WTC11 (cell line): ENCODE measurements around the gene JSRP1. TPM values are rescaled to one million over a fixed set of nuclear protein-coding genes. Genes with fewer than 3 reads are reported as not detected.

Experiments
- ATAC-seq: fragments of 200-7000 bp; cut with Tn5 transposase; 2 replicates; pipeline ENCODE4 v1.10.0; 2021; ENCODE audit warnings: mild to moderate bottlenecking, moderate library complexity
- CTCF ChIA-PET: fragments of 300-600 bp; sonication (Branson Sonifier 250); formaldehyde crosslinking; loops from one replicate; lab custom pipeline; 2021; ENCODE audit warnings: antibody characterized with exemption; lab: Charles Lee
- POLR2A ChIA-PET: fragments of 350-600 bp; sonication (Branson Sonifier 250); formaldehyde crosslinking; loops from one replicate; lab custom pipeline; 2021; ENCODE audit warnings: antibody characterized with exemption; lab: Charles Lee
- DNase-seq: peaks from one replicate; pipeline ENCODE4 v3.0.0; 2021; ENCODE audit warnings: low spot score
- H3K27ac Mint-ChIP-seq: 2 replicates; pipeline ENCODE4 v1.8.0; 2021; ENCODE audit warnings: mixed read lengths
- H3K27me3 Mint-ChIP-seq: 2 replicates; pipeline ENCODE4 v1.8.0; 2021; ENCODE audit warnings: low read depth, mild to moderate bottlenecking, moderate library complexity, mixed read lengths
- H3K36me3 Mint-ChIP-seq: 2 replicates; pipeline ENCODE4 v1.8.0; 2021; ENCODE audit warnings: mixed read lengths
- H3K4me1 Mint-ChIP-seq: 2 replicates; pipeline ENCODE4 v1.8.0; 2022; ENCODE audit warnings: mixed read lengths
- H3K4me3 Mint-ChIP-seq: 2 replicates; pipeline ENCODE4 v1.8.0; 2021; ENCODE audit warnings: mild to moderate bottlenecking, moderate library complexity, mixed read lengths
- H3K9me3 Mint-ChIP-seq: 2 replicates; pipeline ENCODE4 v1.8.0; 2021; ENCODE audit warnings: mixed read lengths
- ATF1 ChIP-seq: sonication (generic); formaldehyde crosslinking; IDR thresholded peaks from 2 replicates; pipeline ENCODE4 v1.8.1; 2023; ENCODE audit warnings: mild to moderate bottlenecking, moderate library complexity, missing genetic modification reagents
- ATF3 ChIP-seq: sonication (generic); formaldehyde crosslinking; conservative IDR thresholded peaks from 2 replicates; pipeline ENCODE4 v1.8.1; 2022; ENCODE audit warnings: mild to moderate bottlenecking, missing genetic modification reagents
- CBFB ChIP-seq: sonication (generic); formaldehyde crosslinking; IDR thresholded peaks from 2 replicates; pipeline ENCODE4 v1.8.1; 2022; ENCODE audit warnings: mild to moderate bottlenecking, low read depth, missing genetic modification reagents
- E2F5 ChIP-seq: sonication (generic); formaldehyde crosslinking; IDR thresholded peaks from 2 replicates; pipeline ENCODE4 v1.8.1; 2022; ENCODE audit warnings: mild to moderate bottlenecking, moderate library complexity, missing genetic modification reagents
- ERG ChIP-seq: fragments of 250-450 bp; sonication (Bioruptor Pico); IDR thresholded peaks from 2 replicates; pipeline ENCODE4 v1.8.0; 2021; ENCODE audit warnings: mild to moderate bottlenecking
- ETV6 ChIP-seq: sonication (generic); formaldehyde crosslinking; IDR thresholded peaks from 2 replicates; pipeline ENCODE4 v1.8.1; 2022; ENCODE audit warnings: mild to moderate bottlenecking, missing genetic modification reagents
- FOXK1 ChIP-seq: sonication (generic); formaldehyde crosslinking; IDR thresholded peaks from 2 replicates; pipeline ENCODE4 v1.8.0; 2022; ENCODE audit warnings: mild to moderate bottlenecking, moderate library complexity, missing genetic modification reagents
- FOXP1 ChIP-seq: sonication (generic); formaldehyde crosslinking; IDR thresholded peaks from 2 replicates; pipeline ENCODE4 v1.8.0; 2022; ENCODE audit warnings: missing genetic modification reagents, mild to moderate bottlenecking, moderate library complexity, borderline replicate concordance
- FOXP4 ChIP-seq: sonication (generic); formaldehyde crosslinking; IDR thresholded peaks from 2 replicates; pipeline ENCODE4 v1.8.0; 2022; ENCODE audit warnings: mild to moderate bottlenecking, missing genetic modification reagents
- GTF2I ChIP-seq: fragments of 250-450 bp; sonication (Bioruptor Pico); conservative IDR thresholded peaks from 2 replicates; pipeline ENCODE4 v1.4.0; 2021; ENCODE audit warnings: mild to moderate bottlenecking
- MYBL2 ChIP-seq: sonication (generic); formaldehyde crosslinking; IDR thresholded peaks from 2 replicates; pipeline ENCODE4 v1.8.1; 2023; ENCODE audit warnings: mild to moderate bottlenecking, moderate library complexity, missing genetic modification reagents
- NFE2L1 ChIP-seq: sonication (generic); formaldehyde crosslinking; IDR thresholded peaks from 2 replicates; pipeline ENCODE4 v1.8.1; 2023; ENCODE audit warnings: missing genetic modification reagents
- NFYB ChIP-seq: sonication (generic); formaldehyde crosslinking; conservative IDR thresholded peaks from 2 replicates; pipeline ENCODE4 v1.8.0; 2022; ENCODE audit warnings: low read depth, missing genetic modification reagents
- OVOL2 ChIP-seq: fragments of 250-450 bp; sonication (Bioruptor Pico); IDR thresholded peaks from 2 replicates; pipeline ENCODE4 v1.9.0; 2021; ENCODE audit warnings: mild to moderate bottlenecking, borderline replicate concordance
- PRDM15 ChIP-seq: sonication (generic); formaldehyde crosslinking; IDR thresholded peaks from 2 replicates; pipeline ENCODE4 v1.8.0; 2022; ENCODE audit warnings: missing genetic modification reagents
- RORB ChIP-seq: fragments of 250-450 bp; sonication (Bioruptor Pico); IDR thresholded peaks from 2 replicates; pipeline ENCODE4 v1.9.0; 2021; ENCODE audit warnings: mild to moderate bottlenecking
- SP1 ChIP-seq: sonication (generic); formaldehyde crosslinking; conservative IDR thresholded peaks from 2 replicates; pipeline ENCODE4 v1.8.1; 2022; ENCODE audit warnings: missing genetic modification reagents
- TEAD1 ChIP-seq: sonication (generic); formaldehyde crosslinking; IDR thresholded peaks from 2 replicates; pipeline ENCODE4 v1.8.0; 2022; ENCODE audit warnings: mild to moderate bottlenecking, missing genetic modification reagents
- USF1 ChIP-seq: sonication (generic); formaldehyde crosslinking; IDR thresholded peaks from 2 replicates; pipeline ENCODE4 v1.8.0; 2022; ENCODE audit warnings: mild to moderate bottlenecking, missing genetic modification reagents
- ZBTB21 ChIP-seq: sonication (generic); formaldehyde crosslinking; IDR thresholded peaks from 2 replicates; pipeline ENCODE4 v1.8.1; 2023; ENCODE audit warnings: mild to moderate bottlenecking, missing genetic modification reagents, borderline replicate concordance
- ZMAT4 ChIP-seq: fragments of 250-450 bp; sonication (Bioruptor Pico); IDR thresholded peaks from 2 replicates; pipeline ENCODE4 v1.9.0; 2021; ENCODE audit warnings: mild to moderate bottlenecking
- ZNF263 ChIP-seq: sonication (generic); formaldehyde crosslinking; IDR thresholded peaks from 2 replicates; pipeline ENCODE4 v1.8.1; 2022; ENCODE audit warnings: low read depth, mild to moderate bottlenecking, moderate library complexity, missing genetic modification reagents
- ZNF317 ChIP-seq: sonication (generic); formaldehyde crosslinking; IDR thresholded peaks from 2 replicates; pipeline ENCODE4 v1.8.1; 2023; ENCODE audit warnings: low read depth, mild to moderate bottlenecking, moderate library complexity, missing genetic modification reagents, borderline replicate concordance
- ZNF671 ChIP-seq: fragments of 250-450 bp; sonication (Bioruptor Pico); IDR thresholded peaks from 2 replicates; pipeline ENCODE4 v1.8.0; 2021; ENCODE audit warnings: mild to moderate bottlenecking
- total RNA-seq: library from RNA; stranded (reverse); gene quantifications from 3 replicates; pipeline ENCODE4 v1.2.3, GENCODE V29; 2021

Gene JSRP1
- total RNA-seq, 1 experiment from 2014 or later = 0.33 TPM

GRCh38 chr19:2207991-2208860 is 48.0 kb downstream of the JSRP1 start:
- POLR2A ChIA-PET = interaction anchor here (0.6 kb wide), 1 partner anchor 30 kb away, joined by 7 read pairs; no protein-coding TSS in a partner anchor
- peak; percentile 76 for ATAC-seq
- Mint-ChIP-seq H3K27ac (no peak overlapping the region), H3K9me3 (no peaks in the 10 kb centered on the region), H3K4me1 (no peaks in the 10 kb centered on the region), H3K27me3 (no peaks in the 10 kb centered on the region), H3K4me3 (no peak overlapping the region), H3K36me3 (peaks cover 26% of the 10 kb centered on the region)
- CTCF ChIA-PET = interaction anchor here (0.8 to 1.3 kb wide), 7 partner anchors 9 to 111 kb away, joined by 3 to 9 read pairs (median 3); no protein-coding TSS in a partner anchor
- TF ChIP-seq TEAD1 (CRISPR knock-in tag) (no peak), ATF1 (CRISPR knock-in tag) (no peak), ERG (CRISPR knock-in tag) (no peak), NFYB (no peak), FOXP1 (CRISPR knock-in tag) (no peak; the same call in 1 of the 2 replicates), SP1 (no peak), PRDM15 (CRISPR knock-in tag) (no peak), USF1 (no peak), NFE2L1 (no peak), ZMAT4 (CRISPR knock-in tag) (no peak), ZNF263 (CRISPR knock-in tag) (no peak)
- TF ChIP-seq, all 79 proteins: peak for 0
- peak; percentile 68 for DNase-seq

GRCh38 chr19:2207008-2207407 is 49.2 kb downstream of the JSRP1 start:
- no peak for DNase-seq
- H3K4me3 Mint-ChIP-seq = no peak overlapping the region
- ChIA-PET CTCF (interaction anchor here (0.8 to 1.1 kb wide), 2 partner anchors 14 to 51 kb away, joined by 3 read pairs; no protein-coding TSS in a partner anchor), POLR2A (no interaction called here)
- H3K27me3 Mint-ChIP-seq = no peaks in the 10 kb centered on the region
- no peak overlapping the region for H3K27ac Mint-ChIP-seq
- peaks cover 24% of the 10 kb centered on the region for H3K36me3 Mint-ChIP-seq
- no peaks in the 10 kb centered on the region for H3K4me1 Mint-ChIP-seq
- no peaks in the 10 kb centered on the region for H3K9me3 Mint-ChIP-seq
- ATAC-seq = no peak
- TF ChIP-seq ATF1 (CRISPR knock-in tag) = no peak
- no peak for TF ChIP-seq CBFB (CRISPR knock-in tag)
- no peak for TF ChIP-seq ZNF317 (CRISPR knock-in tag)
- no peak for TF ChIP-seq E2F5 (CRISPR knock-in tag)
- no peak for TF ChIP-seq OVOL2
- no peak for TF ChIP-seq GTF2I
- TF ChIP-seq MYBL2 (CRISPR knock-in tag) = no peak
- no peak for TF ChIP-seq ZBTB21 (CRISPR knock-in tag)
- no peak for TF ChIP-seq ZMAT4 (CRISPR knock-in tag)
- no peak for TF ChIP-seq ATF3
- no peak for TF ChIP-seq RORB (CRISPR knock-in tag)
- TF ChIP-seq ZNF671 (CRISPR knock-in tag) = no peak
- TF ChIP-seq FOXP4 = no peak
- TF ChIP-seq FOXK1 = no peak
- no peak for TF ChIP-seq ETV6 (CRISPR knock-in tag)
